ENCODE data around the gene NEURL3.
"Not testable (repeated sequence)": the region's sequence is repeated elsewhere in the genome, so short reads cannot be mapped to it uniquely, and the experiment has no call there.

DNA sequence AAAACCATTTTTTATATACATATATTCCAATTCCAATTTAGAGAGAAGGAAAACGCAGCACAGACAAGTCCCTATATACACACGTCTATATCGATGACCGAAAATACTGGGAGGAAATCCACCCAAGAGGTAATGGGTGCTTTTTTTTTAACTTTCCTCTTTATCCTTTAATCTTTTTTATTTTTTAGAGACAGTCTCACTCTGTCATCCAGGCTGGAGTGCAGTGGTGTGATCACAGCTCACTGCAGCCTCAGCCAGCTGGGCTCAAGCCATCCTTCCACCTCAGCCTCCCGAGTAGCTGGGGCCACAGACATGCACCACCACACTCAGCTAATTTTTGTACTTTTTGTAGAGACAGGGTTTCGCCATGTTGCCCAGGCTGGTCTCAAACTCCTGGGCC, 6.5 kb downstream of the NEURL3 start:
- not testable (repeated sequence) for TF ChIP-seq POLR2A (conservative IDR thresholded peaks at IDR 0.05); ZNF140 (CRISPR knock-in tag; IDR thresholded peaks at IDR 0.05); TGIF2 (CRISPR knock-in tag; IDR thresholded peaks at IDR 0.05); STAG1 (CRISPR knock-in tag; IDR thresholded peaks at IDR 0.05; ENCODE audit: borderline replicate concordance); NONO (IDR thresholded peaks at IDR 0.05; ENCODE audit: low read depth in 2 of 2, low read length in 1 of 2); FOXK2 (conservative IDR thresholded peaks at IDR 0.05 in 1 of 2, IDR thresholded peaks at IDR 0.05 in 1 of 2; ENCODE audit: low read depth in 2 of 2); TCF7 (IDR thresholded peaks at IDR 0.05; ENCODE audit: borderline replicate concordance); SMC3 (conservative IDR thresholded peaks at IDR 0.05; ENCODE audit: insufficient read depth, low read depth, low read length); MTA2 (IDR thresholded peaks at IDR 0.05; ENCODE audit: low read depth)
- TF ChIP-seq, protein P1, sequence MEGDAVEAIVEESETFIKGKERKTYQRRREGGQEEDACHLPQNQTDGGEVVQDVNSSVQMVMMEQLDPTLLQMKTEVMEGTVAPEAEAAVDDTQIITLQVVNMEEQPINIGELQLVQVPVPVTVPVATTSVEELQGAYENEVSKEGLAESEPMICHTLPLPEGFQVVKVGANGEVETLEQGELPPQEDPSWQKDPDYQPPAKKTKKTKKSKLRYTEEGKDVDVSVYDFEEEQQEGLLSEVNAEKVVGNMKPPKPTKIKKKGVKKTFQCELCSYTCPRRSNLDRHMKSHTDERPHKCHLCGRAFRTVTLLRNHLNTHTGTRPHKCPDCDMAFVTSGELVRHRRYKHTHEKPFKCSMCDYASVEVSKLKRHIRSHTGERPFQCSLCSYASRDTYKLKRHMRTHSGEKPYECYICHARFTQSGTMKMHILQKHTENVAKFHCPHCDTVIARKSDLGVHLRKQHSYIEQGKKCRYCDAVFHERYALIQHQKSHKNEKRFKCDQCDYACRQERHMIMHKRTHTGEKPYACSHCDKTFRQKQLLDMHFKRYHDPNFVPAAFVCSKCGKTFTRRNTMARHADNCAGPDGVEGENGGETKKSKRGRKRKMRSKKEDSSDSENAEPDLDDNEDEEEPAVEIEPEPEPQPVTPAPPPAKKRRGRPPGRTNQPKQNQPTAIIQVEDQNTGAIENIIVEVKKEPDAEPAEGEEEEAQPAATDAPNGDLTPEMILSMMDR (IDR thresholded peaks at IDR 0.05 in 2 of 3, conservative IDR thresholded peaks at IDR 0.05 in 1 of 3; ENCODE audit: insufficient read depth in 2 of 3, low read depth in 1 of 3, low read length in 3 of 3) = not testable (repeated sequence)
- TF ChIP-seq, protein P2, sequence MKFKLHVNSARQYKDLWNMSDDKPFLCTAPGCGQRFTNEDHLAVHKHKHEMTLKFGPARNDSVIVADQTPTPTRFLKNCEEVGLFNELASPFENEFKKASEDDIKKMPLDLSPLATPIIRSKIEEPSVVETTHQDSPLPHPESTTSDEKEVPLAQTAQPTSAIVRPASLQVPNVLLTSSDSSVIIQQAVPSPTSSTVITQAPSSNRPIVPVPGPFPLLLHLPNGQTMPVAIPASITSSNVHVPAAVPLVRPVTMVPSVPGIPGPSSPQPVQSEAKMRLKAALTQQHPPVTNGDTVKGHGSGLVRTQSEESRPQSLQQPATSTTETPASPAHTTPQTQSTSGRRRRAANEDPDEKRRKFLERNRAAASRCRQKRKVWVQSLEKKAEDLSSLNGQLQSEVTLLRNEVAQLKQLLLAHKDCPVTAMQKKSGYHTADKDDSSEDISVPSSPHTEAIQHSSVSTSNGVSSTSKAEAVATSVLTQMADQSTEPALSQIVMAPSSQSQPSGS (CRISPR knock-in tag; IDR thresholded peaks at IDR 0.05) = not testable (repeated sequence)
- TF ChIP-seq, protein P3, sequence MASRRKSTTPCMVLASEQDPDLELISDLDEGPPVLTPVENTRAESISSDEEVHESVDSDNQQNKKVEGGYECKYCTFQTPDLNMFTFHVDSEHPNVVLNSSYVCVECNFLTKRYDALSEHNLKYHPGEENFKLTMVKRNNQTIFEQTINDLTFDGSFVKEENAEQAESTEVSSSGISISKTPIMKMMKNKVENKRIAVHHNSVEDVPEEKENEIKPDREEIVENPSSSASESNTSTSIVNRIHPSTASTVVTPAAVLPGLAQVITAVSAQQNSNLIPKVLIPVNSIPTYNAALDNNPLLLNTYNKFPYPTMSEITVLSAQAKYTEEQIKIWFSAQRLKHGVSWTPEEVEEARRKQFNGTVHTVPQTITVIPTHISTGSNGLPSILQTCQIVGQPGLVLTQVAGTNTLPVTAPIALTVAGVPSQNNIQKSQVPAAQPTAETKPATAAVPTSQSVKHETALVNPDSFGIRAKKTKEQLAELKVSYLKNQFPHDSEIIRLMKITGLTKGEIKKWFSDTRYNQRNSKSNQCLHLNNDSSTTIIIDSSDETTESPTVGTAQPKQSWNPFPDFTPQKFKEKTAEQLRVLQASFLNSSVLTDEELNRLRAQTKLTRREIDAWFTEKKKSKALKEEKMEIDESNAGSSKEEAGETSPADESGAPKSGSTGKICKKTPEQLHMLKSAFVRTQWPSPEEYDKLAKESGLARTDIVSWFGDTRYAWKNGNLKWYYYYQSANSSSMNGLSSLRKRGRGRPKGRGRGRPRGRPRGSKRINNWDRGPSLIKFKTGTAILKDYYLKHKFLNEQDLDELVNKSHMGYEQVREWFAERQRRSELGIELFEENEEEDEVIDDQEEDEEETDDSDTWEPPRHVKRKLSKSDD (conservative IDR thresholded peaks at IDR 0.05; ENCODE audit: low read length) = not testable (repeated sequence)
- TF ChIP-seq, protein P4, sequence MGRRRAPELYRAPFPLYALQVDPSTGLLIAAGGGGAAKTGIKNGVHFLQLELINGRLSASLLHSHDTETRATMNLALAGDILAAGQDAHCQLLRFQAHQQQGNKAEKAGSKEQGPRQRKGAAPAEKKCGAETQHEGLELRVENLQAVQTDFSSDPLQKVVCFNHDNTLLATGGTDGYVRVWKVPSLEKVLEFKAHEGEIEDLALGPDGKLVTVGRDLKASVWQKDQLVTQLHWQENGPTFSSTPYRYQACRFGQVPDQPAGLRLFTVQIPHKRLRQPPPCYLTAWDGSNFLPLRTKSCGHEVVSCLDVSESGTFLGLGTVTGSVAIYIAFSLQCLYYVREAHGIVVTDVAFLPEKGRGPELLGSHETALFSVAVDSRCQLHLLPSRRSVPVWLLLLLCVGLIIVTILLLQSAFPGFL (CRISPR knock-in tag; IDR thresholded peaks at IDR 0.05) = not testable (repeated sequence)

All from K562 (cell line).